Liver (tissue), 3 donors: ENCODE results near the gene SEMA4C.

Experiments used
- ATF3 ChIP-seq: IDR thresholded peaks from 2 replicates; pipeline ENCODE4 v1.6.1; 2016; ENCODE audit warnings: antibody characterized with exemption
- CTCF ChIP-seq: fragments of 150-350 bp; IDR thresholded peaks from 2 replicates; pipeline ENCODE4 v1.5.1; 2017; ENCODE audit warnings: improper control_type of control experiment, low read depth, low read length; ENCODE audit not compliant: missing input control
- EGR1 ChIP-seq, 2 donors: IDR thresholded peaks; 2 replicates each; pipeline ENCODE4 v1.6.1; 2016 to 2018; ENCODE audit warnings: antibody characterized with exemption in 2 of 2, low read depth in 2 of 2
- HNF4A ChIP-seq, 2 donors: conservative IDR thresholded peaks; 2 replicates each; pipeline ENCODE4 v1.6.1; 2016; ENCODE audit warnings: antibody characterized with exemption in 2 of 2, mild to moderate bottlenecking in 2 of 2
- HNF4G ChIP-seq: IDR thresholded peaks from 2 replicates; pipeline ENCODE4 v1.6.1; 2016; ENCODE audit warnings: antibody characterized with exemption
- JUND ChIP-seq, 2 donors: IDR thresholded peaks; 2 replicates each; pipeline ENCODE4 v1.6.1; 2016; ENCODE audit warnings: antibody characterized with exemption in 2 of 2
- MAX ChIP-seq: IDR thresholded peaks from 2 replicates; pipeline ENCODE4 v1.6.1; 2016; ENCODE audit warnings: antibody characterized with exemption
- NR2F2 ChIP-seq: IDR thresholded peaks from 2 replicates; pipeline ENCODE4 v1.6.1; 2016; ENCODE audit warnings: antibody characterized with exemption
- RAD21 ChIP-seq, 2 donors: IDR thresholded peaks; 2 replicates each; pipeline ENCODE4 v1.6.1; 2016; ENCODE audit warnings: antibody characterized with exemption in 2 of 2, mild to moderate bottlenecking in 2 of 2
- REST ChIP-seq: IDR thresholded peaks from 2 replicates; pipeline ENCODE4 v1.6.1; 2016; ENCODE audit warnings: antibody characterized with exemption, mild to moderate bottlenecking
- SP1 ChIP-seq: IDR thresholded peaks from 2 replicates; pipeline ENCODE4 v1.6.1; 2018; ENCODE audit warnings: antibody characterized with exemption, mild to moderate bottlenecking
- TAF1 ChIP-seq: conservative IDR thresholded peaks from 2 replicates; pipeline ENCODE4 v1.6.1; 2016; ENCODE audit warnings: antibody characterized with exemption, mild to moderate bottlenecking
- YY1 ChIP-seq: IDR thresholded peaks from 2 replicates; pipeline ENCODE4 v1.6.1; 2016; ENCODE audit warnings: antibody characterized with exemption, mild to moderate bottlenecking
- ZBTB33 ChIP-seq: IDR thresholded peaks from 2 replicates; pipeline ENCODE4 v1.6.1; 2016; ENCODE audit warnings: antibody characterized with exemption
- donor health status: healthy.
- donor health status: healthy.

- TF ChIP-seq YY1 (no peak), SP1 (no peak), CTCF (no peak), RAD21 (IDR thresholded peaks at IDR 0.05) (no peak), MAX (no peak), ZBTB33 (no peak), TAF1 (no peak), HNF4A (conservative IDR thresholded peaks at IDR 0.05) (no peak), ATF3 (no peak), JUND (IDR thresholded peaks at IDR 0.05) (no peak), NR2F2 (no peak), HNF4G (no peak), REST (no peak), EGR1 (IDR thresholded peaks at IDR 0.05; ENCODE audit: low read depth in 2 of 2) (no peak)
These were observed 43.2 kb downstream of the SEMA4C start for GRCh38 chr2:96826546-96827278.
